ENCODE measurements around the gene CUX1.
"Not testable (repeated sequence)": the region's sequence is repeated elsewhere in the genome, so short reads cannot be mapped to it uniquely, and the experiment has no call there.

CUX1 gene

DNA sequence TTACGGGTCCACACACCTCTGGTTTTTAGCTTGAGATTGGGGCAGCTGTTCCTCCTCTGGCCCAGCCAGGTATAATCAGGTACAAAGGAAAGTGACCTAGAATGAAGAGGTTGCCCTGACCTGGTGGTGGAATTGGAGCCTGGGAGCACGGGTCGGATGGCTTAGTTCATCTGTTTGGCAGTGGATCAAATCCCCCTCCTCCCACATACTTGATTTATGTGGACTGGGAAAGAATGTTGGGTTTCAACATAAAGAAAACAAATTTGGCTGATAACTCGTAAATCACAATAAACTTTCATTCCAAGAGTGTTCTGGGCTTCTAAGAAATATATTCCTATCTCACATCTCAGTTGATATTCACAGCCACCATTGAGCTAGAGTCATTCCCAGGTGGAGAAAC lies 186.8 kb downstream of the CUX1 start:
- no peak for DNase-seq (ENCODE audit: low read depth)
- TF ChIP-seq CTCF (conservative IDR thresholded peaks at IDR 0.05; ENCODE audit: control insufficient read depth, insufficient read depth, low read depth, low read length), result no peak
- no peak overlapping the region for H3K4me3 ChIP-seq (ENCODE audit: control insufficient read depth, low read depth, low read length)

DNA sequence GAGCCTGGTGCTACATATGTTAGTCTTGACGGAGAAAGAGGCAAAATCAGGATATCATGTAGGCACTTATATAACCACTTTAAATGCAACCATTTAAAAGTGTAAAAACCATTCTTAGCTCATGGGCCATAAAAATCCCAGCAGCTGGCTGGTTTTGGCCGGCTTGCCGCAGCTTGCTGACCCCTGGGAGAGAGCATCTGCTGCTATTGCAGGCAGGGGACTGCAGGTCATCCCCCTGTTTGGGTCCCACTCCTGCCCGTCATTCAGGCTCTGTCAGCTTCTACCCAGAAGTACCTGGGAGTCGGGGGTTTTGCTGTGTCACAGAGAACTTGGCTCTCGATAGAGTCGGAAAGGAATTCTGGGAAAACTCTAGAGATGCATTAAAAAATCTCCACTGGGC lies 187.4 kb downstream of the CUX1 start:
- no peak for TF ChIP-seq CTCF (conservative IDR thresholded peaks at IDR 0.05; ENCODE audit: control insufficient read depth, insufficient read depth, low read depth, low read length)
- no peak for DNase-seq (ENCODE audit: low read depth)
- no peak overlapping the region for H3K4me3 ChIP-seq (ENCODE audit: control insufficient read depth, low read depth, low read length)

GRCh38 chr7:102005933-102006480 lies 188.6 kb downstream of the CUX1 start:
- no peak overlapping the region for H3K4me3 ChIP-seq (ENCODE audit: control insufficient read depth, low read depth, low read length)
- DNase-seq (ENCODE audit: low read depth), result no peak
- no peak for TF ChIP-seq CTCF (conservative IDR thresholded peaks at IDR 0.05; ENCODE audit: control insufficient read depth, insufficient read depth, low read depth, low read length)

DNA sequence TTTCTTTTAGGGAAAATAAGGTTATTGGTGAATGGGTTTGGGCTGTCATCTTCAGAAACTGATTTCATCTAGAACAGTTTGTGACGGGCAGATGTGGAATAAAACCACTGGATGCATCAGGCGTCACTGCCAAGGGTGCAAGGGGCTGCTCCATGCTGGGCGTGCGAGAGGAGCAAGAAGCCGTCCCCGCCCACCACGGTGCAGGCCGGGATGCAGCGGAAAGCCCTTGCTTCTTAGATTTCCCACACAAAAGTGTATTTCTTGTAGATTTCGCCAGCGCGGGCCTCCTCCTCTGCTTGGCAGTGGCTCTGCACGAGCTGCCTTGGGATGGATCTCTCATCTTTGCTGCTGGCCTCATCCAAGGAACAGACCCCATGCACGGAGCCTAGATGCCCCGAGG lies 189.3 kb downstream of the CUX1 start:
- H3K4me3 ChIP-seq (ENCODE audit: control insufficient read depth, low read depth, low read length), result no peak overlapping the region
- no peak for DNase-seq (ENCODE audit: low read depth)
- TF ChIP-seq CTCF (conservative IDR thresholded peaks at IDR 0.05; ENCODE audit: control insufficient read depth, insufficient read depth, low read depth, low read length), result no peak

DNA sequence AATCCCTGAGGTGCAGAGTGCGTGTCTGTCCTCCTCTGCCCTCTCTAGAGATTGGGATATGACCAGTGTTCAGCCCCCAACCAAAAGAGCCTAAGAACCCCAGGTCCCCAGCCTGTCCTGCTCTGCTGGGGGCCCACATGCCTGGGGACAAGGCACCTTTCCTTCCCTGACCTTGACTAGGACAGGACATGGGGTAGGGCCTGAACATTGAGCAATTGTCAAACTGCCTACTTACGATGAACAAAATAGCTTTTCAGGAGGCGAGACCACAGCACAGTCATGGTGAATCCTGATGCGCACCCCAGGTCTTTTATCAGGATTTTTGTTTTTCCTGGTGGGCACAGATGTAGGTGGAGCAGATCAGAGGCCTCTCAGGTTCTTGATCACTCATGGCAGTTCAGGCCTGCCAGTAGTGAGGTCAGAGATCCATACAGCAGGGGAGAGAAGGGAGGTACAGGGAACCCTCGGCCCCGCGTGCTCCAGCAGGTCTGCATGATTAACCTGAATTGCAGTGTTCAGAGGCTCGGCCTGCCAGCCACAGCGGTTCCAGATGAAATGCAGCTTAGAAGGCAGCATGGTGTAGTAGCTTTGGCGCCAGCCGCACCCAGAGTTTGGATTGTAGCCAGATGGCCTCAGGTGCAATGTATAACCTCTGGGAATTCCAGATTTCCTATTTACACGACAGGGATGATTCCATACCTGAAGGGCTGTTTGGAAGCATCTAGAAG lies 191.3 kb downstream of the CUX1 start:
- no peak overlapping the region for H3K4me3 ChIP-seq (ENCODE audit: control insufficient read depth, low read depth, low read length)
- TF ChIP-seq CTCF (conservative IDR thresholded peaks at IDR 0.05; ENCODE audit: control insufficient read depth, insufficient read depth, low read depth, low read length), result no peak
- no peak for DNase-seq (ENCODE audit: low read depth)

GRCh38 chr7:102009628-102010027 lies 192.2 kb downstream of the CUX1 start:
- TF ChIP-seq CTCF (conservative IDR thresholded peaks at IDR 0.05; ENCODE audit: control insufficient read depth, insufficient read depth, low read depth, low read length), result no peak
- no peak overlapping the region for H3K4me3 ChIP-seq (ENCODE audit: control insufficient read depth, low read depth, low read length)
- no peak for DNase-seq (ENCODE audit: low read depth)

DNA sequence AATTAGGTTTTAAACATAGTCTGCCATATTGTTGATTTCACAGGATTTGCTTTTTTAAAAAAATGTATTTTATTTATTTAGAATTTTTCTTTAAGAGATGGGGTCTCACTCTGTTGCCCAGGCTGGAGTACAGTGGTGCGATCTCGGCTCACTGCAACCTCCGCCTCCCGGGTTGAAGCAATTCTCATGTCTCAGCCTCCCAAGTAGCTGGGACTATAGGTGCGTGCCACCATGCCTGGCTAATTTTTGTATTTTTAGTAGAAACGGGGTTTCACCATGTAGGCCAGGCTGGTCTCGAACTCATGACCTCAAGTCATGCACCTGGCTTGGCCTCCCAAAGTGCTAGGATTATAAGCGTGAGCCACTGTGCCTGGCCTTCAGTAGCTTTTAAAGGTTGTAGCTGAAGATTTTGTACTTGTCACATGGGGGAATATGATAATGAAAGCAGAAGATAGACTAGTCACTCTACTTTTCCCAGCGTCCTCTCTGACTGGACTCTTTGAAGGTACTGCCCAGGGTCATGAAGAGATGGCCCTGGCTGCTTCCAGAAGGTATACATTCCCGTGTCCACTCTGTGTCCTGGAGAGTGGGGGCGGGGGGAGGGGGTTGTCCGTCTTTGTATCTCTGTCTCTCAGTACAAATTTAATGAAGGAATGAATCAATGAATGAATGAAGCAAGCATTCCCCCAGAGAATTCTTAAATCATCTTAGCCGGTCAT lies 194.8 kb downstream of the CUX1 start:
- not testable (repeated sequence) for H3K4me3 ChIP-seq (ENCODE audit: control insufficient read depth, low read depth, low read length); DNase-seq (ENCODE audit: low read depth)

Measured in fibroblast of mammary gland (primary cell).